Activated T-helper 2 cell treated with anti-CD3 and anti-CD28 coated beads, Interferon-gamma antibody, Interleukin-2, Interleukin-4, amounts not matched to agents 10 μg/mL and 5 μg/mL and 100 μg/mL, durations not matched to agents 14 hours and 24 hours and 36 hours (primary cell): Measurements from ENCODE around the gene ZNF664. TPM values are rescaled to one million over a fixed set of nuclear protein-coding genes. Genes with fewer than 3 reads are reported as not detected.

Source experiments
- DNase-seq: peaks from one replicate; pipeline ENCODE4 v3.0.0; 2021; ENCODE audit warnings: low spot score
- H3K27ac Mint-ChIP-seq: one replicate; pipeline ENCODE4 v1.8.0; 2021; ENCODE audit warnings: mixed read lengths
- H3K27me3 Mint-ChIP-seq: one replicate; pipeline ENCODE4 v1.8.0; 2021; ENCODE audit warnings: low read depth, mixed read lengths
- H3K36me3 Mint-ChIP-seq: one replicate; pipeline ENCODE4 v1.8.0; 2021; ENCODE audit warnings: low read depth, mixed read lengths
- H3K4me1 Mint-ChIP-seq: one replicate; pipeline ENCODE4 v1.8.0; 2021; ENCODE audit warnings: low read depth, mixed read lengths
- H3K4me3 Mint-ChIP-seq: one replicate; pipeline ENCODE4 v1.8.0; 2021; ENCODE audit warnings: low read depth, mild to moderate bottlenecking, moderate library complexity, mixed read lengths
- H3K9me3 Mint-ChIP-seq: one replicate; pipeline ENCODE4 v1.8.0; 2021; ENCODE audit warnings: mixed read lengths
- intact Hi-C: fragments of 100-400 bp; cut with micrococcal nuclease; formaldehyde crosslinking; loops from one replicate; pipeline ENCODE4 v1.15.1; 2023
- total RNA-seq: library from RNA; stranded (reverse); gene quantifications from 2 replicates; pipeline ENCODE4 v1.2.3, GENCODE V29; 2022

The ZNF664 gene
- total RNA-seq, 1 donor from 2014 or later: 63.3 TPM

- intact Hi-C loops: no loop called here
- H3K9me3 Mint-ChIP-seq: no peaks in the 10 kb centered on the region
- H3K4me1 Mint-ChIP-seq: no peaks in the 10 kb centered on the region
- H3K4me3 Mint-ChIP-seq: no peak overlapping the region
- peak; percentile 2 for DNase-seq
- H3K27ac Mint-ChIP-seq: no peak overlapping the region
- H3K27me3 Mint-ChIP-seq: no peaks in the 10 kb centered on the region
- H3K36me3 Mint-ChIP-seq: no peaks in the 10 kb centered on the region
Observed at GRCh38 chr12:123956249-123956648, 16.8 kb upstream of the ZNF664 start.

DNA sequence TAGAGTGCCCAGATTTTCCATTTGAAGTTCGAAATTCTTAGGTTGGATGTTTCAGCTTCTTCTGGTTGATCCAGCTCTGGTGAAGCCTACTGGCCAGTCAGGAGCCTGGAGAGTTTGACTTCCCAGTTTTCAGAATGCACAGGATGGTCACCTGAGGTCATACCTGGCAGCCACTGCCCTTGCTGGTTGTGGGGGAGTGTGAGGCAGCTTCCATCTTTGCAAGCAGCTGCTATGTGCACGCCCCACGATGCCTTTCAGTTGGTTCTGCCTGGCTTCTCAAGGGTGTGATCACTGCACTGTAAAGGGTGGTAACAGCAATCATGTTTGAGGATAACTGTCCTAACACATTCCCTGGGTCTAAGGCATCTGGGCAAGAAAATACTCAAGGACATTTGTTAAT lies 15.8 kb upstream of the ZNF664 start:
- Mint-ChIP-seq H3K27ac (no peak overlapping the region), H3K4me3 (no peak overlapping the region), H3K36me3 (no peaks in the 10 kb centered on the region), H3K4me1 (no peaks in the 10 kb centered on the region), H3K9me3 (no peaks in the 10 kb centered on the region), H3K27me3 (no peaks in the 10 kb centered on the region)
- intact Hi-C loops: no loop called here
- DNase-seq: no peak

- H3K36me3 Mint-ChIP-seq: no peaks in the 10 kb centered on the region
- no peaks in the 10 kb centered on the region for H3K9me3 Mint-ChIP-seq
- no peak overlapping the region for H3K4me3 Mint-ChIP-seq
- H3K27ac Mint-ChIP-seq: no peak overlapping the region
- no peak for DNase-seq
- intact Hi-C loops: no loop called here
- no peaks in the 10 kb centered on the region for H3K4me1 Mint-ChIP-seq
- no peaks in the 10 kb centered on the region for H3K27me3 Mint-ChIP-seq
Observed at GRCh38 chr12:123958462-123958861, 14.6 kb upstream of the ZNF664 start.

DNA sequence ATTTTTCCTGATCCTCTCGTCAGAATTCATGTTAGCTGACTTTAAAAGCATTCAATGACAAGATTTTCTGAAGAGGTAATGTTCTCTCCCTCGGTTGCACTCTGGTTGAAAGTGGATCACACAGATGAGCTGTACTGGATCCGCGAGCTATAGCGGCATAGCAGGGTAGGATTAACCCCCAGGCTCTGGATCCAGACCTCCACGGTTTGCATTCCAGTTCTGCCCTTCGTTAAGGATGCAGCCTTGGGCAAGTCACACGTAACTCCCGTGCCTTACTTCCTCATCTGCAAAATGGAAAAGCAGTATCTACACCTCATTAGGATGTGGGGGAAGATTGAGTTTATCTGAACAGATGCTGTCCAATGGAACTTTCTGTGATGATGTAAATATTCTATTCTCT lies 14.1 kb upstream of the ZNF664 start:
- Mint-ChIP-seq H3K36me3 (no peaks in the 10 kb centered on the region), H3K9me3 (no peaks in the 10 kb centered on the region), H3K27me3 (no peaks in the 10 kb centered on the region), H3K4me1 (no peaks in the 10 kb centered on the region), H3K4me3 (no peak overlapping the region), H3K27ac (no peak overlapping the region)
- intact Hi-C loops: no loop called here
- no peak for DNase-seq

- Mint-ChIP-seq H3K27me3 (no peaks in the 10 kb centered on the region), H3K4me1 (no peaks in the 10 kb centered on the region), H3K27ac (no peak overlapping the region), H3K9me3 (no peaks in the 10 kb centered on the region), H3K4me3 (no peak overlapping the region), H3K36me3 (no peaks in the 10 kb centered on the region)
- intact Hi-C loops: no loop called here
- no peak for DNase-seq
Observed at GRCh38 chr12:123960029-123960735, 12.8 kb upstream of the ZNF664 start.

- H3K9me3 Mint-ChIP-seq: no peaks in the 10 kb centered on the region
- H3K4me3 Mint-ChIP-seq: no peak overlapping the region
- no peaks in the 10 kb centered on the region for H3K36me3 Mint-ChIP-seq
- H3K27ac Mint-ChIP-seq: no peak overlapping the region
- no peaks in the 10 kb centered on the region for H3K4me1 Mint-ChIP-seq
- no peaks in the 10 kb centered on the region for H3K27me3 Mint-ChIP-seq
- intact Hi-C loops: no loop called here
- no peak for DNase-seq
Observed at GRCh38 chr12:123960856-123961255, 12.2 kb upstream of the ZNF664 start.

GRCh38 chr12:123961585-123962345 lies 11.2 kb upstream of the ZNF664 start:
- Mint-ChIP-seq H3K9me3 (no peaks in the 10 kb centered on the region), H3K4me1 (no peaks in the 10 kb centered on the region), H3K4me3 (no peak overlapping the region), H3K27me3 (no peaks in the 10 kb centered on the region), H3K36me3 (no peaks in the 10 kb centered on the region), H3K27ac (no peak overlapping the region)
- DNase-seq: no peak
- intact Hi-C loops: no loop called here

DNA sequence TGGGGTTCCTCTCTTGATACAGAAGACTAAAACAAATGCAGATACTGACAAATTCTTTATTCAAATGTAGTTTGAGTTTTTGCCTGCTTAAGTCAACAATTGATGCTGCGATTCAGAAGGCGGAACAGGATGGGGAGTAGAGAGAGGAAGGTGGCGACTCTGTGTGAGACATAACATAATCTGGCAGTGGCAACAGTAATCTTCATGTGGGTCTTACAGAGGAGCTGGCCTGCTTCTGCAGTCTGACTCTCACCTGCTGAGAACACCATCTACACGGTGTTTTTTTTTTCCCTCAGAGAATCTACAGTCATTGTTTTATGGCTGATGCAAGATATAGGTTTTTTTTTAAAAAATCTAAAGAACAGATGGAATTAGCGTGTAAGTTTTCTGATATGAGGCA lies 10.5 kb upstream of the ZNF664 start:
- H3K27ac Mint-ChIP-seq: no peak overlapping the region
- intact Hi-C loops: no loop called here
- H3K9me3 Mint-ChIP-seq: no peaks in the 10 kb centered on the region
- no peak overlapping the region for H3K4me3 Mint-ChIP-seq
- H3K4me1 Mint-ChIP-seq: no peaks in the 10 kb centered on the region
- H3K36me3 Mint-ChIP-seq: peaks cover under 1% of the 10 kb centered on the region
- no peaks in the 10 kb centered on the region for H3K27me3 Mint-ChIP-seq
- no peak for DNase-seq

- H3K4me3 Mint-ChIP-seq: no peak overlapping the region
- no peaks in the 10 kb centered on the region for H3K27me3 Mint-ChIP-seq
- H3K36me3 Mint-ChIP-seq: peaks cover 3% of the 10 kb centered on the region
- no peak overlapping the region for H3K27ac Mint-ChIP-seq
- DNase-seq: no peak
- H3K9me3 Mint-ChIP-seq: no peaks in the 10 kb centered on the region
- intact Hi-C loops: no loop called here
- peaks cover 3% of the 10 kb centered on the region for H3K4me1 Mint-ChIP-seq
Observed at GRCh38 chr12:123963821-123964220, 9.2 kb upstream of the ZNF664 start.

GRCh38 chr12:123965382-123965781 lies 7.6 kb upstream of the ZNF664 start:
- H3K36me3 Mint-ChIP-seq: peaks cover 3% of the 10 kb centered on the region
- no peak overlapping the region for H3K4me3 Mint-ChIP-seq
- no peak for DNase-seq
- intact Hi-C loops: no loop called here
- H3K4me1 Mint-ChIP-seq: peaks cover 7% of the 10 kb centered on the region
- H3K27me3 Mint-ChIP-seq: no peaks in the 10 kb centered on the region
- no peaks in the 10 kb centered on the region for H3K9me3 Mint-ChIP-seq
- H3K27ac Mint-ChIP-seq: no peak overlapping the region

DNA sequence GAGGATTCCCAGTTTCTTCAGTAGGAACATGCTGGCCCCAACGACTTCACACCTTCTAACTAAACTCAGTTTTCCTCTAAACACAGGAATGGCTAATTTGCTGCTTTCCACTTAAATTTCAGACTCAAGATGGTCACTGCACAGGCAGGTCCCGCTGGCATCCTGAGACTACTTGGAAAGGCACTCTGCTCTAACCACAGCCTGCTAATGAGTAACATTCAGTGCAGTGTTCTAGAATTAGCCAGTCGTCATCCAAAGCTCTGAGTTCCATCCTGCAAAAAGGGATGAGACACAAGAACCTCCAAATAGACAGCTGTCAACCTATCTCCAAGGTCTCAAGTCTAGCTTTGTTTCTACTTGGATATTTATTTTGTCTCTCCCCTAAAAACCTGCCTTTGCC lies 6.4 kb upstream of the ZNF664 start:
- Mint-ChIP-seq H3K9me3 (no peaks in the 10 kb centered on the region), H3K27ac (no peak overlapping the region)

DNA sequence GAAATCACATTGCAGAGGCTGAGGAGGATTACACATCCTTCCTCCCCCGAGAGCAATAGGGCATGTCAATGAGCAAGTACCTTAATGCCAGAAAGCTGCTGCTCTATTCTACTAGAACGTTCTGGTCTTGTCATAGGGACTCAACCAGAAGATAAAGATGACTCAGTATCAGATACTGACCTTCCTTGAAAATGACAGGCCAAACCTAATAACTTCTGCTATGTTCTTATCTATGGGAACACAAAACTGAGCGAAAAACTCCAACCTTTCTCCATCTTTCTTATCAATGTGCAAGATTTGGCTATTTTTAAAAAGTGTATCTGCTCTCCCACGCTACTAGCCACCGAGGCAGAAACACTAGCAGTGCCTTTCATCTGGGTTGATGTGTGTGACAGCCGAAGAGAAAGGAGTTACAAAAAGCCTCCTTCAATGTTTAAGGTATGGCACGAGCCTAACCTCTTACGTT lies 5.9 kb upstream of the ZNF664 start:
- H3K9me3 Mint-ChIP-seq: no peaks in the 10 kb centered on the region
- no peak overlapping the region for H3K27ac Mint-ChIP-seq
- no peak overlapping the region for H3K4me3 Mint-ChIP-seq
- H3K4me1 Mint-ChIP-seq: peaks cover 12% of the 10 kb centered on the region
- no peak for DNase-seq
- peaks cover 2% of the 10 kb centered on the region for H3K27me3 Mint-ChIP-seq
- peaks cover 3% of the 10 kb centered on the region for H3K36me3 Mint-ChIP-seq
- intact Hi-C loops: no loop called here

More for the DNA sequence above, 6.4 kb upstream of the ZNF664 start:
- no peak for DNase-seq
- peaks cover 3% of the 10 kb centered on the region for H3K36me3 Mint-ChIP-seq
- intact Hi-C loops: no loop called here
- H3K4me3 Mint-ChIP-seq: no peak overlapping the region
- peaks cover 10% of the 10 kb centered on the region for H3K4me1 Mint-ChIP-seq
- H3K27me3 Mint-ChIP-seq: peaks cover 2% of the 10 kb centered on the region

GRCh38 chr12:123971449-123971769 lies 1.6 kb upstream of the ZNF664 start:
- no peaks in the 10 kb centered on the region for H3K9me3 Mint-ChIP-seq
- peaks cover 26% of the 10 kb centered on the region for H3K36me3 Mint-ChIP-seq
- peak overlapping the region; percentile 91 for H3K4me3 Mint-ChIP-seq
- intact Hi-C loops: loop anchor here (5.0 kb wide), 2 partner anchors 259 to 339 kb away; partner anchors contain the start of genes ATP6V0A2, EIF2B1 and GTF2H3
- H3K27me3 Mint-ChIP-seq: peaks cover 2% of the 10 kb centered on the region
- no peak for DNase-seq
- peak overlapping the region; percentile 74 for H3K27ac Mint-ChIP-seq
- peaks cover 29% of the 10 kb centered on the region for H3K4me1 Mint-ChIP-seq
